HepG2 (cell line): ENCODE results near the gene CC2D1B. TPM values are rescaled to one million over a fixed set of nuclear protein-coding genes. Genes with fewer than 3 reads are reported as not detected.
A peak's percentile ranks its signal among the peaks of the same experiment; 100 is the strongest.

Experiments used
- ATF7 ChIP-seq, 2 experiments: fragments of 450-650 bp in 1 of 2; sonication (generic) in 1 of 2; formaldehyde crosslinking in 1 of 2; IDR thresholded peaks; 2 replicates each; pipeline versions ENCODE4 v1.4.0 to v1.6.1; 2016 to 2020; ENCODE audit warnings: antibody characterized with exemption in 1 of 2, mild to moderate bottlenecking in 1 of 2, missing genetic modification reagents in 1 of 2
- CC2D1A ChIP-seq: sonication (generic); formaldehyde crosslinking; IDR thresholded peaks from 2 replicates; pipeline ENCODE4 v1.8.1; 2023; ENCODE audit warnings: mild to moderate bottlenecking, missing genetic modification reagents
- CEBPB ChIP-seq: IDR thresholded peaks from 2 replicates; pipeline ENCODE4 v1.6.1; 2011; ENCODE audit warnings: low read depth, low read length, improper control_type of control experiment, borderline replicate concordance
- GATA4 ChIP-seq: sonication (generic); IDR thresholded peaks from 2 replicates; pipeline ENCODE4 v1.6.1; 2016; ENCODE audit warnings: antibody characterized with exemption, low read depth, borderline replicate concordance
- GATAD2A ChIP-seq: IDR thresholded peaks from 2 replicates; pipeline ENCODE4 v1.6.1; 2016
- HBP1 ChIP-seq: IDR thresholded peaks from 2 replicates; pipeline ENCODE4 v1.6.1; 2016; ENCODE audit warnings: low read depth, control low read depth
- HCFC1 ChIP-seq: fragments of 150-350 bp; IDR thresholded peaks from 2 replicates; pipeline ENCODE4 v1.6.1; 2014; ENCODE audit warnings: low read depth, low read length
- NFRKB ChIP-seq: fragments of 450-650 bp; IDR thresholded peaks from 2 replicates; pipeline ENCODE4 v1.6.1; 2017
- PLRG1 ChIP-seq: fragments of 450-650 bp; conservative IDR thresholded peaks from 2 replicates; pipeline ENCODE4 v1.6.1; 2016
- POGZ ChIP-seq: sonication (generic); formaldehyde crosslinking; IDR thresholded peaks from 2 replicates; pipeline ENCODE4 v1.4.0; 2020; ENCODE audit warnings: mild to moderate bottlenecking, missing genetic modification reagents
- POLR2A ChIP-seq, 2 experiments: IDR thresholded peaks; 2 replicates each; pipeline ENCODE4 v1.6.1; 2011; ENCODE audit warnings: low read depth in 2 of 2, low read length in 2 of 2, mild to moderate bottlenecking in 1 of 2, moderate library complexity in 1 of 2; ENCODE audit not compliant: insufficient read depth in 1 of 2
- REST ChIP-seq, 2 experiments: IDR thresholded peaks; 2 replicates each; pipeline ENCODE4 v1.6.1; 2011 to 2012; ENCODE audit warnings: low read length in 2 of 2, borderline replicate concordance in 1 of 2, low read depth in 1 of 2, mild to moderate bottlenecking in 1 of 2, moderate library complexity in 1 of 2
- RXRB ChIP-seq: IDR thresholded peaks from 2 replicates; pipeline ENCODE4 v1.6.1; 2016; ENCODE audit warnings: borderline replicate concordance, missing genetic modification reagents, missing compliant biosample characterization
- SP5 ChIP-seq: IDR thresholded peaks from 2 replicates; pipeline ENCODE4 v1.6.1; 2016; ENCODE audit warnings: low read depth, borderline replicate concordance
- USF2 ChIP-seq, 2 experiments: sonication (generic) in 1 of 2; formaldehyde crosslinking in 1 of 2; IDR thresholded peaks; 2 replicates each; pipeline versions ENCODE4 v1.5.1 to v1.6.1; 2011 to 2020; ENCODE audit warnings: borderline replicate concordance in 1 of 2, low read depth in 1 of 2, low read length in 1 of 2, mild to moderate bottlenecking in 1 of 2, missing genetic modification reagents in 1 of 2, moderate library complexity in 1 of 2
- ZBTB14 ChIP-seq: sonication (generic); formaldehyde crosslinking; IDR thresholded peaks from 2 replicates; pipeline ENCODE4 v1.4.0; 2020; ENCODE audit warnings: missing genetic modification reagents
- ZFP91 ChIP-seq: sonication (generic); formaldehyde crosslinking; IDR thresholded peaks from 2 replicates; pipeline ENCODE4 v1.9.0; 2022; ENCODE audit warnings: missing genetic modification reagents, mild to moderate bottlenecking, borderline replicate concordance
- ZSCAN25 ChIP-seq: sonication (generic); formaldehyde crosslinking; IDR thresholded peaks from 2 replicates; pipeline ENCODE4 v1.8.0; 2022; ENCODE audit warnings: mild to moderate bottlenecking, missing genetic modification reagents
- polyA plus RNA-seq, 8 experiments: library from polyadenylated mRNA; depleted of rRNA in 3 of 8; stranded (reverse) in 7 of 8; unstranded in 1 of 8; fragments of >200 nt; fragmentation: Illumina TruSeq in 4 of 8; extraction: Trizol in 4 of 8; gene quantifications; 2 replicates each; pipeline versions ENCODE4 v1.2.1 to v1.2.3, GENCODE V29; 2011 to 2016; ENCODE audit warnings: low read depth in 4 of 8, missing spikeins in 1 of 8, mixed read lengths in 1 of 8; ENCODE audit not compliant: insufficient read depth in 1 of 8
- total RNA-seq, 5 experiments: library from RNA; depleted of rRNA; stranded (reverse); fragments of >200 nt; fragmentation: Illumina TruSeq; extraction: Trizol; gene quantifications; 2 replicates each; pipeline ENCODE4 v1.2.3, GENCODE V29; 2016; ENCODE audit warnings: low read depth in 1 of 5

Gene CC2D1B
- total and polyA plus RNA-seq, 2 of the 13 experiments (the other 11 are each of a cell fraction or from before 2014, with no cell fraction given) = 7.2 to 19.2 TPM

- TF ChIP-seq USF2 (IDR thresholded peaks at IDR 0.05; ENCODE audit: low read depth, low read length) = no peak
- TF ChIP-seq USF2 (CRISPR knock-in tag; IDR thresholded peaks at IDR 0.05; ENCODE audit: borderline replicate concordance) = peak; percentile 28; the same call in 1 of the 2 replicates
- TF ChIP-seq ZSCAN25 (CRISPR knock-in tag) = 0 out of 2 replicates have a peak, but pooled peaks have one; percentile 25
- TF ChIP-seq HBP1 (CRISPR knock-in tag) = peak; percentile 63; the same call in 1 of the 2 replicates
- peak; percentile 89 for TF ChIP-seq POGZ (CRISPR knock-in tag)
- TF ChIP-seq NFRKB = peak; percentile 47; the same call in 1 of the 2 replicates
- TF ChIP-seq CC2D1A (CRISPR knock-in tag) = peak; percentile 80; the same call in 1 of the 2 replicates
- no peak for TF ChIP-seq PLRG1
- TF ChIP-seq GATAD2A (CRISPR knock-in tag) = peak; percentile 58; the same call in 1 of the 2 replicates
- TF ChIP-seq ZBTB14 = no peak
- peak; percentile 99 for TF ChIP-seq CEBPB
- TF ChIP-seq HCFC1 = peak; percentile 22; the same call in 1 of the 2 replicates
- TF ChIP-seq ATF7 (IDR thresholded peaks at IDR 0.05) = peak; percentile 23; the same call in 1 of the 2 replicates
- TF ChIP-seq ATF7 (CRISPR knock-in tag; IDR thresholded peaks at IDR 0.05) = no peak
- TF ChIP-seq RXRB (CRISPR knock-in tag) = peak; percentile 82
- TF ChIP-seq GATA4 = no peak
- peak; percentile 69 for TF ChIP-seq SP5 (CRISPR knock-in tag)
- peak in 1 of 2 experiments; percentile 13; a peak in 1 of 4 replicates for TF ChIP-seq REST (IDR thresholded peaks at IDR 0.05; ENCODE audit: borderline replicate concordance in 1 of 2, low read depth in 1 of 2, low read length in 2 of 2)
- TF ChIP-seq ZFP91 = peak; percentile 87
- TF ChIP-seq POLR2A (IDR thresholded peaks at IDR 0.05; ENCODE audit: insufficient read depth in 1 of 2, low read depth in 2 of 2, low read length in 2 of 2) = peak; percentile 86 to 94
These were observed 38.3 kb upstream of the CC2D1B start, which contains the start of the genes ORC1 and PRPF38A (continued) for GRCh38 chr1:52404116-52404974.
